Stimulated activated naive CD8-positive, alpha-beta T cell treated with anti-CD3 and anti-CD28 coated beads, Interleukin-15, Interleukin-2, amounts not matched to agents 100 ng/mL and 50 ng/mL, for 24 hours (primary cell): ENCODE results near the gene PCDH9.

ENCODE experiments used
- H3K27ac Mint-ChIP-seq: one replicate; pipeline ENCODE4 v1.8.0; 2021; ENCODE audit warnings: mild to moderate bottlenecking, mixed read lengths
- H3K27me3 Mint-ChIP-seq: one replicate; pipeline ENCODE4 v1.8.0; 2021; ENCODE audit warnings: mixed read lengths
- H3K36me3 Mint-ChIP-seq: one replicate; pipeline ENCODE4 v1.8.0; 2021; ENCODE audit warnings: low read depth, mixed read lengths
- H3K4me1 Mint-ChIP-seq: one replicate; pipeline ENCODE4 v1.8.0; 2021; ENCODE audit warnings: low read depth, mixed read lengths
- H3K4me3 Mint-ChIP-seq: one replicate; pipeline ENCODE4 v1.8.0; 2021; ENCODE audit warnings: mild to moderate bottlenecking, mixed read lengths
- H3K9me3 Mint-ChIP-seq: one replicate; pipeline ENCODE4 v1.8.0; 2021; ENCODE audit warnings: mixed read lengths

The PCDH9 gene

DNA sequence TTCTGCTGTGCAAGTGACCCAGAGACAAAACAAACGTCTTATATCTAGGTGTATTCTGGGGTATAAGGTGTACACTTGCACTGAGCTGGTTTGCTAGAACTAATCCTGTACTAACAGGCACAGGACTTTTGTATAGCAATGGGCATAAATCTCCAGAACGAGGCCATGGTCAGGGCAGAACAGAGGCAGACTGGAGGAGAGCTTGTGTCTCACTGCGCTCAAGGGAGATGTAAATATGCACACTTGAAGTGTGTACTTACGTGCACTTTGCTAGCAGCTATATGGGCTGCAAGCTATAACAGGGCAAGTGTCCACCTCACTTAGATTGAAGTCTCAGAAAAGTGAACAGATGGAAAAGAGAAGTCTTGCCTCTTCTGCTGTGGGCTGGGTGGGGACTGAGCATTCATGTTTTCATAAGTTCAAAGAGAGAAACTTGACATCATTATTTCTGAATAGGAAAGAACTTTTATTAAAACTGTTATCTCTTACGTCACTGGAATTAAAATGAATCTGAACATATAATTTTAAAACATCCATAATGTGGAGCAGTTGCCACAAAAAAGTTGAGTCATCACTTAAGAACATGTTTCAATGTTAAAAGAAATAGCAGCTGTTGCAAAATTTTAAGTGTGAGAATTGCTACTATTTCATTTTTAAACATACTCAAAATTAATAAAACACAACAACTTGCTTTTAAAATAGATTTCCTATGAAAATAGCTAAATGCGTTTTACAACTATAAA is 888.3 kb downstream of the PCDH9 start:
- Mint-ChIP-seq H3K27ac (no peak overlapping the region), H3K4me3 (no peak overlapping the region), H3K27me3 (no peaks in the 10 kb centered on the region), H3K36me3 (no peaks in the 10 kb centered on the region), H3K9me3 (peaks cover 4% of the 10 kb centered on the region), H3K4me1 (no peaks in the 10 kb centered on the region)

DNA sequence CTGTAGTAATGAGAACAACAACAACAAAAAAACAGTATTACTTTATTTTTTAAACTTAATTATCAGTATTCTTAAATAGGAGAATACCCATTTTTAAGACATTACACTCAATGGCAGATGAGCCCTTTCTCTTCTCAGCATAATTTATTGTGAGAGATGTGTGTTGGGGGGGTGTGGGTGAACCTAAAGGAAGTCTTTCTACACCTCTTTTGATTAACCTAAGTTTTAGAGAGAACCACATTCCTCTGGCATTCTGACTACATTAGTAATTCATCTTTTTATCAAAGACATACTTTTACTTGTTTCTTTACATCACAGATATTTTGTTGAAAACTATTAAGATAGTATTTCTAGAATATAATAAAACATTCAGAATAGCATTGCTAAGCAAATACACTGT is 890.9 kb downstream of the PCDH9 start:
- H3K4me1 Mint-ChIP-seq, result no peaks in the 10 kb centered on the region
- H3K27me3 Mint-ChIP-seq, result no peaks in the 10 kb centered on the region
- H3K36me3 Mint-ChIP-seq, result no peaks in the 10 kb centered on the region
- H3K27ac Mint-ChIP-seq, result no peak overlapping the region
- peaks cover 4% of the 10 kb centered on the region for H3K9me3 Mint-ChIP-seq
- H3K4me3 Mint-ChIP-seq, result no peak overlapping the region

DNA sequence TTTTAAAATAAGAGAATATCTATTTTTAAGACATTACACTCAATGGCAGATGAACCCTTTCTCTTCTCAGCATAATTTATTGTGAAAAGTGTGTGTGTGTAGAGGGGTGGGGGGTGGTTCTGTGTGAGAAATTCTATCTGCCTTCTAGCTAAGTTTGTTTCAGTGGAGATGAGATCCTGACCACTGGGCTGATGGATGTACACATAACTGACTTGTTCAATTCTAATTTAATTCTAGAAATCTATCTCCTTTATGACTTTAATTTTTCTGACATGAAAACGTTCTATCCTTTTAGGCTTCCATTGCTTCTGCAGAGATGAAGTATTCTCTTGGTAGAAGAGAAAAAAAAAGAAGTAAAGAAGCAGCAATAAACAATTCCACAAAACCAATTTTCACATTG is 891.6 kb downstream of the PCDH9 start:
- H3K4me3 Mint-ChIP-seq, result no peak overlapping the region
- H3K27ac Mint-ChIP-seq, result no peak overlapping the region
- no peaks in the 10 kb centered on the region for H3K4me1 Mint-ChIP-seq
- peaks cover 4% of the 10 kb centered on the region for H3K9me3 Mint-ChIP-seq
- no peaks in the 10 kb centered on the region for H3K27me3 Mint-ChIP-seq
- no peaks in the 10 kb centered on the region for H3K36me3 Mint-ChIP-seq

DNA sequence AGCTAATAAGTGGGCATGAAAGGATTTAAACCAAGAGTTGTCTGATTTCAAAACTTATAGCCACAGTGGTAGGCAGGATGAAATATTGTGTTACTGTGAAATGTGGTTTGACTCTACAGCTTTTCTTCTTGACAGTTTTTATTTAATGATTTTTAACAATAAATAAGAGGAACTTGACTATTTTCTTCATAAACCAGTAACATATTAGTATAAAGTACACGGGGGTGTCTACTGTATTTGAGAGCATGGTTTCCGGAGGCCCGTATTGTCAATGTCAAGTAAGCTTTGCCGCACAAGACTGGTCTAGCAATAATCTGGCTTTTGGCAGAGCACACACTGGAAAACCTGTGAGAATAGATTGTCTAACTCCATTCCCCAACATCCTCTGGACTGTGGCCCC is 894.5 kb downstream of the PCDH9 start:
- Mint-ChIP-seq H3K27ac (no peak overlapping the region), H3K4me3 (no peak overlapping the region), H3K9me3 (no peaks in the 10 kb centered on the region), H3K27me3 (no peaks in the 10 kb centered on the region), H3K36me3 (no peaks in the 10 kb centered on the region), H3K4me1 (no peaks in the 10 kb centered on the region)

DNA sequence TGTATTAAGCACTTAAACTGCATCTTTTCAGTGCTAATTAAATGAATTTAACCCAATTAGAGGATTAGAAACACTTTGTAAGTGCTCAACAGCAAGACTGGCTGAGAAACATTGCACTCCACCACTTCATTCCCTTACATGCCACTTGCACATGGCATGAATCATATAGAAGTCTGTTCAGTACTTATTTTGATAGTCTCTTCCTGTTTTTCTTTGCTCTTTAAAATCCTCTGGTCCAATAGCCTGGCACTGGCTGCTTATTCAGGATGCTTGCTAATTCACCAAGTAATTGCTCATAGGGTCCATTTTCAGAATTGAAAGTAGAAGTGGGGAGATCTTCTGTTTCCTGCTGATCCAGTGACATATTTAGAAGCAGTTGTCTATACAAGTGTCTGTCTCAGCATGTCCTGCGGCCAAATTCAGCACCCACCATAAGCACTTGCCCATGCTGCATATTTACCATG is 900.1 kb downstream of the PCDH9 start:
- no peak overlapping the region for H3K4me3 Mint-ChIP-seq
- no peak overlapping the region for H3K27ac Mint-ChIP-seq
- no peaks in the 10 kb centered on the region for H3K36me3 Mint-ChIP-seq
- no peaks in the 10 kb centered on the region for H3K27me3 Mint-ChIP-seq
- H3K4me1 Mint-ChIP-seq, result peaks cover 5% of the 10 kb centered on the region
- H3K9me3 Mint-ChIP-seq, result no peaks in the 10 kb centered on the region

DNA sequence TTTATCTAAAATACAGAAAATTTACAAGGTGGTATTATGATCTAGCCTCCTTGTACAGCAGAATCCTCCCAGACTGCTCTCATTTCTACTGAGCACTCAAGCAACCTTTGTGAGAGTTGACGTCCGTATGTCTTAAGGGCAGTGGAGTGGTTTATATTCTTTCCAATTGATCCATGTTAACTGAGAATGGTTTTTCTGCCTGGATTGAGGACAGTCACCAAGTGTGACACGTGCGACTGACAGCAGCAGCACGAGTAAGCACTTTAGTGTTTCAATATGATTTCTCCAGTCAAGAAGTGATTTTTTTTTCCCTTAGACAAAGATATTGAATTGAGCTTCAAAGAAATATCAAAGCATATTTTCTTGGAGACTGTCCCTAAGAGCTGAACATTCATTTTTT is 901.7 kb downstream of the PCDH9 start:
- Mint-ChIP-seq H3K27me3 (no peaks in the 10 kb centered on the region), H3K4me3 (no peak overlapping the region), H3K27ac (no peak overlapping the region), H3K4me1 (peaks cover 5% of the 10 kb centered on the region), H3K36me3 (no peaks in the 10 kb centered on the region), H3K9me3 (no peaks in the 10 kb centered on the region)

DNA sequence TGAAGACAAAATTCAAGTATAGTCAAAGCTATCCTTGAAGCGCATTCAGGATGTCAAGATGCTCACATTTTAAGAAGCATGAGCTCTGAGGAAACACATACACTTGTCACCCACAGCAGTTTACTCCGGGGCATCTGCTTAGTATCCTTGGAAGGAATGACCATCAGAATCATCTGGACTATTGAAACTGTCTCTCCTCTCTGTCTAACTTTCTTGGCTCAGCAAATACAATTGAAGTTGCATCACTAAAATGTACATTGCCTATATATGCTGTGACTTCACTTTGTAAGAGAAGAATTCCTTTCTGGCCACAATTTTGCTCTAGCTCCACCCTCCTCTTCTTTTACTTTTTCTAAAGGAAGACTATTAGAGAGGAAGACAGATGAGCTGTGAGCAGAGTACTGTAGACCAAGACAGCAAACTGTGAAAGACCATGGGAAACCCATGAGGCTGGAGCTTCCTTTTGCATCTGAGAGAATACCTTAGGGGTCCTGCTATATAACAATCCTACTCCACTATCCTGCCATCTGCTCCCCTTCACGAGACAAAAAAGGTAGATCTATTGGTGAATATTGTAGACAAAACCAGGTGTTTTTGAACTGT is 906.3 kb downstream of the PCDH9 start:
- H3K27me3 Mint-ChIP-seq, result no peaks in the 10 kb centered on the region
- H3K36me3 Mint-ChIP-seq, result no peaks in the 10 kb centered on the region
- H3K4me1 Mint-ChIP-seq, result no peaks in the 10 kb centered on the region
- H3K9me3 Mint-ChIP-seq, result peaks cover 4% of the 10 kb centered on the region
- no peak overlapping the region for H3K4me3 Mint-ChIP-seq
- no peak overlapping the region for H3K27ac Mint-ChIP-seq

DNA sequence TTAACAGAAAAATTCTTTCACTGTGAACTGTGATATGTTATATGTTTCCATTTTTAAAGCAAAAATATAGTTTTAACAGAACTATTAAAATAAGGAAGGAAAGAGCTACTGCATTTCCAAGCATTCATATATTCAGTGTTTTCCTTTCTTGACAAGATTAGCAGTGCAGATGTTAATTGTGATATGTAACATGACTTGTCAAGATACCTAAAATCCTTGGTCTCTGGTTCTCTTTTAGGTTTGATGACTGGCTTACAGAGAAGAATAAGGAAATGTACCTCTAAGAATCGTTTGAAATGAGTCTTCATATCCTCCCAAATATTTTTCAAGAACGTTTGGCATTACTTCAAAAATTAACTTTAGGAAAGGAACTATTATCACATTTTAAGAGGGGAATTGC is 907.2 kb downstream of the PCDH9 start:
- H3K4me1 Mint-ChIP-seq, result no peaks in the 10 kb centered on the region
- no peak overlapping the region for H3K4me3 Mint-ChIP-seq
- H3K36me3 Mint-ChIP-seq, result no peaks in the 10 kb centered on the region
- no peaks in the 10 kb centered on the region for H3K27me3 Mint-ChIP-seq
- H3K9me3 Mint-ChIP-seq, result peaks cover 6% of the 10 kb centered on the region
- no peak overlapping the region for H3K27ac Mint-ChIP-seq

DNA sequence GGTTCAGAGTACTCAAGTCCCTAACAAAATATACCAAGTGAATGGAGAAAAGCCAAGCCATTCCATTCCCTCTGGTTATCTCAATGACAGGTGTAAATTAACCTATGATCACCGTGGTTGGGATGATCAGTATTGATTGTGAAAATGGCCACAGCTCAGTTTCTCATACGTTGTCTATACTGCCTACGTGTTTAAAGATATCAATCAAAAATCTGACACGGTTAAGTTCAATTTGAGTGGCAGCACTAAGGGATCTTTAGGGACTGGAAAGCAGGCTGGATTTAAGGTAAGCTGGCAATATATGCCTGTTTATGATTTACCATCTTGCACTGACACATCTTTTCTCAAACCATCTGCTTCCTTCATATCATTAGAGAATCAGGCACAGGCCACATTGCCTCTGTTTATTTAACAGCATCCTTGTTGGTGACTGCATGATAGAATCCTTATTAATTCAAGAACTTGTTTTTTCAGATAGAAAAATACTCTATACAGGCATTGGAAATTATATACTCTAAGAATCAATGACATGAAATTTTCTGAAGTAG is 907.9 kb downstream of the PCDH9 start:
- no peak overlapping the region for H3K27ac Mint-ChIP-seq
- H3K27me3 Mint-ChIP-seq, result no peaks in the 10 kb centered on the region
- H3K9me3 Mint-ChIP-seq, result peaks cover 6% of the 10 kb centered on the region
- H3K4me3 Mint-ChIP-seq, result no peak overlapping the region
- H3K4me1 Mint-ChIP-seq, result no peaks in the 10 kb centered on the region
- H3K36me3 Mint-ChIP-seq, result no peaks in the 10 kb centered on the region

DNA sequence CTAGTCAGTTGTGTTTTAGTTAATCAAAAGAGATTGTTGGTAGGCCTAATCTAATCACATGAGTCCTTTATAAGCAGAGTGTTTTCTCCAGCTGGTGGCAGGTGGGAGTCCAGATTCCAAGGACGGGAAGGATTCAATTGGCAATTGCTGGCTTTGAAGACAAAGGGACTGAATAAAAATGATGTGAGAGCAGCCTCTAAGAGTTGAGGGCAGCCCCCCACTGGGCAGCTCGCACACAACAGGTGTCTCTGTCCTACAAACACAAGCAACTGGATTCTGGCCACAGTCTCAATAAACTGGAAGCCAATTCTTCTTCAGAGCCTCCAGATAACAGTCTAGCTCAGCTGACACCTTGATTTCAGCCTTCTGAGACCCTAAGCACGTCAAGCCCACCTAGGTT is 915.2 kb downstream of the PCDH9 start:
- Mint-ChIP-seq H3K4me1 (no peaks in the 10 kb centered on the region), H3K9me3 (peaks cover 3% of the 10 kb centered on the region), H3K4me3 (no peak overlapping the region), H3K27me3 (no peaks in the 10 kb centered on the region), H3K27ac (no peak overlapping the region), H3K36me3 (no peaks in the 10 kb centered on the region)

DNA sequence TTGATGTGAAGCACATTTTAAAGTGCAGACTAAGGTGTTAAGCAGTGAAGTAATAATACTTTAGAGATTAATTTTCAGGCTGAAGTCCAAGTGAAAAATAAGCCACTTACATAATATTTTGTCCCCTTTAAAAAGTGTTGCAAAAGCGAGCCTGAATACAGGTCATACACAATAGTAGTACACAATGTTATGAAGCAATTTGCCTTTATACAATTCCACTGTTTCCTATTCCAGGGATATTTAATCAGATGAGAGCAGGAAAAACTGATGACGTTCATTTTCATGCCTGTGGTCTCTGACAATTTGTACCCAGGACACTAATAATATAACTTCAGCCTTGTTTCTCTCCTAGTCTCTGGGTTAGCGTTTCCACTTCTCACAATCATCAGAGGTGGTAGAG is 916.7 kb downstream of the PCDH9 start:
- Mint-ChIP-seq H3K4me1 (no peaks in the 10 kb centered on the region), H3K36me3 (no peaks in the 10 kb centered on the region), H3K9me3 (no peaks in the 10 kb centered on the region), H3K27ac (no peak overlapping the region), H3K27me3 (no peaks in the 10 kb centered on the region), H3K4me3 (no peak overlapping the region)

DNA sequence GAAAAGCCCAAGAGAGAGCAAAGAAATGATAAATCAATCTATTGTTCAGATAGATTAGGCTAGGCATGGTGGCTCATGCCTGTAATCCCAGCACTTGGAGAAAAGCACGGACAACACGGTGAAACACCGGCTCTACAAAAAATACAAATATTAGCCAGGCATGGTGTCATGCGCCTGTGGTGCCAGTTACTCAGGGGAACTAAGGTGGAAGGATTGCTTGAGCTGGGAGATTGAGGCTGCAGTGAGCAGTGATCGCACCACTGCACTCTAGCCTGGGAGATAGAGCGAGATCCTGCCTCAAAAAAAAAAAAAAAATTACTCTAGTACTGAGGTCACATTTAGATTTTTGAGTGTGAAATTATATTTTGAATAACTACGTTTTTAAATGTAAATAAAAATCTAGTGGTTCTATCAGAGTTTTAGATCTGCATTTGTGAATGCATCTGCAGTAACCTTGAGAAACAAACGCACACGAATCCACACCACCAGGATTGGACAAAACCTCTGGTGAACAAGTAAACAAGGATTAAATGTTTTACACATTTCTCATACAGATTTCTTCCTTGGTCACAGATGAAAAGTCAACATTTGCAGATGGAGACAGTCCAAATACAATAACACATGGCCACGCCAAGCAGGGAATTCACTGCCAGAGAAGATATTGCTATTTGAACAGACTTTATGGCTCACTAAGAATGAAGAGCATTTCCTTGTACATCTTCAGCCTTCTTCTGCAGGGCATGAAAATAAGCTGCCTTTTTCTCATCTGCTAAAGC is 917.6 kb downstream of the PCDH9 start:
- no peak overlapping the region for H3K27ac Mint-ChIP-seq
- H3K4me1 Mint-ChIP-seq, result no peaks in the 10 kb centered on the region
- H3K27me3 Mint-ChIP-seq, result no peaks in the 10 kb centered on the region
- H3K36me3 Mint-ChIP-seq, result no peaks in the 10 kb centered on the region
- no peaks in the 10 kb centered on the region for H3K9me3 Mint-ChIP-seq
- no peak overlapping the region for H3K4me3 Mint-ChIP-seq

DNA sequence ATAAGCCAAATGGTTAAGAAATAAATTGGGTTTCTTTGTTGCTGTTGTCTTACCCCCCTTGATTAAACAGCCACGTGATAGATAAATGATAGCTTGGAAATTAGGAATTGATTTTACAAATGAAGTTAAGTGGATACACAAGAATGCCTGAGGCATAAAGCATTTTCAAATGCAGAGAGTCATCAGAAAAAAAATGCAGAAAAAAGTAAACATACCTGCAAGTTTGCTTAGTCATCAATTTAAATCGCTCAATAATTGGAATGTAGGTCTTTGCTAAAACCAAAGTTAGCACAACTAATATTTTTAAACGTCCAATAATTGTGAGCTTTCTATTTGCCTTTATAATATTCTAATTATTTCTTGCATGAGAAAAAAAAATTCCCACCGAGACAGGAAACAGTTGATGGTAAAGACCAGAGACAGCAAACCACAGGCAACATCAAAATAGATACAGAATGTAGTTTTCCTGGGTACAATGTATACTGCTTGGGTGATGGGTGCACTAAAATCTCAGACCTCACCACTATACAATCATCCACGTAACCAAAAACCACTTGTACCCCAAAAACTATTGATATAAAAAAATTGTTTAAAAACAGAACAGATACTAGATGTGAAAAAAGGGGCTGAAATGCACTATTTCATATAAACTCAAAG is 924.0 kb downstream of the PCDH9 start:
- Mint-ChIP-seq H3K36me3 (no peaks in the 10 kb centered on the region), H3K27ac (no peak overlapping the region), H3K4me3 (no peak overlapping the region), H3K4me1 (peaks cover 7% of the 10 kb centered on the region), H3K9me3 (peaks cover 3% of the 10 kb centered on the region), H3K27me3 (no peaks in the 10 kb centered on the region)

DNA sequence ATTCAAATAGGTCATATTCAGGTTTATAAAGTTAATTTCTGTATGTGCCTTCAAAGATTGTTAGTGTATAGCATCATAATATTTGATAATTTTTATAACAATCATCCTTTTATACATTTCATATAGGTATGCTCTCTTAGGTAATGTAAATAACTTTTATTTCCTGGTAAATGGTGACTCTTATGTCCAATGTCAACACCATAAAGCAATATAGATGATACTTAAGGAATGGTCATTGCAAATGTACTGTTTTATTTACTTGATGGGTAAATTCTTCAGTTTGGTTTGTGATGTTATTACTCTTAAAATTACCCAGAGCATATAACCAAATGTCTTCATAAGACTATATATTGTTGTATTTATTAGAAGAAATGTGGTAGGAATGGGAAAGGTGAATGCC is 928.7 kb downstream of the PCDH9 start:
- H3K27me3 Mint-ChIP-seq, result no peaks in the 10 kb centered on the region
- peaks cover 4% of the 10 kb centered on the region for H3K9me3 Mint-ChIP-seq
- H3K4me3 Mint-ChIP-seq, result no peak overlapping the region
- H3K4me1 Mint-ChIP-seq, result peaks cover 7% of the 10 kb centered on the region
- no peak overlapping the region for H3K27ac Mint-ChIP-seq
- H3K36me3 Mint-ChIP-seq, result no peaks in the 10 kb centered on the region

DNA sequence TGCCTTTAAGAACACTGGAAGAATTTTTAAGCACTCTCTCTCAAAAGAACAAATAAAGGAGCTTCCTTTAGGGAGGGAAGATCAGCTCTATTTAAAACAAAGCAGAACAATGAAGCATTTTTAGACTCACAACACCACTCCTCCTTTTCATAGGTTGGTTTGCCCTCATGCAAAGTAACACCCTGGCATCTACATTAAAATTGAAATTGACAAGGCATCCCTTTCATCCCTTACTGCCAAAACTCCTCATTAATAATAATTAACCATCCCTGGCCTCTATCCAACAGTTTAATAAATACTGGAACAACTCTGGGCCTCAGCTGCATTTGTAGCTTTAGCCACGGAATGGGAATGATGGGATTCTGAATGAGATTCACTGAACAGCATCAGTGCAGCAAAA is 929.1 kb downstream of the PCDH9 start:
- Mint-ChIP-seq H3K36me3 (no peaks in the 10 kb centered on the region), H3K9me3 (peaks cover 8% of the 10 kb centered on the region), H3K4me1 (peaks cover 7% of the 10 kb centered on the region), H3K27me3 (no peaks in the 10 kb centered on the region), H3K4me3 (no peak overlapping the region), H3K27ac (no peak overlapping the region)
